MG63 (cell line): ENCODE measurements around the gene FILIP1. TPM values are rescaled to one million over a fixed set of nuclear protein-coding genes. Genes with fewer than 3 reads are reported as not detected.

ENCODE experiments used
- DNase-seq: peaks from one replicate; pipeline ENCODE4 v3.0.0-alpha.2; 2020
- H3K27me3 ChIP-seq: fragments of 250-450 bp; sonication (Bioruptor Pico); 2 replicates; pipeline ENCODE4 v1.5.1; 2020; ENCODE audit warnings: mild to moderate bottlenecking, moderate library complexity
- H3K36me3 ChIP-seq: fragments of 250-450 bp; sonication (Bioruptor Pico); 2 replicates; pipeline ENCODE4 v1.5.1; 2020; ENCODE audit warnings: mild to moderate bottlenecking, moderate library complexity
- H3K4me3 ChIP-seq: fragments of 250-450 bp; sonication (Bioruptor Pico); 2 replicates; pipeline ENCODE4 v1.5.1; 2020; ENCODE audit warnings: mild to moderate bottlenecking, moderate library complexity
- H3K9me3 ChIP-seq: fragments of 250-450 bp; sonication (Bioruptor Pico); 2 replicates; pipeline ENCODE4 v1.5.1; 2020; ENCODE audit warnings: mild to moderate bottlenecking, moderate library complexity
- total RNA-seq: library from RNA; depleted of rRNA; stranded (reverse); fragments of >200 nt; shearing (Covaris generic); gene quantifications from 2 replicates; pipeline ENCODE4 v1.2.3, GENCODE V29; 2014; ENCODE audit warnings: low replicate concordance

The FILIP1 gene
- total RNA-seq, 1 experiment from 2014 or later: 0.03 TPM

GRCh38 chr6:75287424-75287823 is 206.2 kb downstream of the FILIP1 start:
- no peaks in the 10 kb centered on the region for H3K9me3 ChIP-seq
- no peaks in the 10 kb centered on the region for H3K36me3 ChIP-seq
- H3K27me3 ChIP-seq: no peaks in the 10 kb centered on the region
- no peak for DNase-seq
- H3K4me3 ChIP-seq: no peak overlapping the region

DNA sequence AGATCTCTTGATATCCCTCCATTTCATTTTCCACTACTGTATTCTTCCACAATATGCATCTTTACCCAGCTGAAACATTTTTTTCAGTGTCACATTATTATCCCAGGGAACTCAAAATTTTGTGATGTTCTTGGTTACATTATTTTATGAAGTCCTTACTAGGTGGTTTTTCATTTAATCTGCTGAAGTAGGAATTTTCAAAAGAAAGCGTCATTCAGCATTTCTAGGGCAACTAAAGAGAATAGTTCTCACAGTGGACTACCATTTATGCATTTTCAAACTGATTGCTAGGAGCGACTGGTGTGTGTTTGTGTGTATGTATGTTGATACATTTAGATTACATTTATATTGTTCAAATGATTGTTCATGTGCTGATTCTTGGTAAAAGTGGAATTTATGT is 206.6 kb downstream of the FILIP1 start:
- Histone ChIP-seq H3K9me3 (no peaks in the 10 kb centered on the region), H3K27me3 (no peaks in the 10 kb centered on the region), H3K4me3 (no peak overlapping the region), H3K36me3 (no peaks in the 10 kb centered on the region)
- no peak for DNase-seq

DNA sequence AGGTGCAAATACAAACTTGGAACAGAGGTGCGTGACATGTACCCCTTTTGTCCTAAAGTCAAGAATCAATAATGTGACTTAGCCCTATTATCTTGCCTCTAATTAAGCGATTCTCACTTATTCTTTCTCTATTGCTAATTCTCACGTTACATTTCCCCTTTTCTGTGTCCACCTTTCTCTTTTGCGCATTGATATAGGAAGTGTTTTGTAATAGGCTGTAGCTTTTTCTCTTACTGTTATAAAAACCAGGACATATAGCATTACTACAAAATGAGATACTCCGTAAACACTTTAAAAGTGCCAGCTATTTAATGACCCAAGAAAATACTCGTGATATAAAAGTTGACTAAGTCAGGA is 208.3 kb downstream of the FILIP1 start:
- H3K36me3 ChIP-seq: 0 out of 2 replicates have a peak, but pooled peaks cover 2% of the 10 kb centered on the region
- no peaks in the 10 kb centered on the region for H3K27me3 ChIP-seq
- no peak for DNase-seq
- H3K9me3 ChIP-seq: no peaks in the 10 kb centered on the region
- peak overlapping the region; percentile 89 for H3K4me3 ChIP-seq

- H3K27me3 ChIP-seq: no peaks in the 10 kb centered on the region
- peak; percentile 97 for DNase-seq
- H3K36me3 ChIP-seq: 0 out of 2 replicates have a peak, but pooled peaks cover 3% of the 10 kb centered on the region
- H3K4me3 ChIP-seq: peak within 1 kb of the TSS; percentile 89
- H3K9me3 ChIP-seq: no peaks in the 10 kb centered on the region
Measured at GRCh38 chr6:75284632-75285282, 208.8 kb downstream of the FILIP1 start, which contains the start of gene TMEM30A. Gene TMEM30A (minus strand): TSS chr6:75284792. CDS start chr6:75284638, 154 bp downstream.

GRCh38 chr6:75283907-75284631 is 209.5 kb downstream of the FILIP1 start:
- Histone ChIP-seq H3K27me3 (no peaks in the 10 kb centered on the region), H3K9me3 (no peaks in the 10 kb centered on the region), H3K36me3 (0 out of 2 replicates have a peak, but pooled peaks cover 5% of the 10 kb centered on the region), H3K4me3 (peak overlapping the region; percentile 89)
- DNase-seq: peak; percentile 40

DNA sequence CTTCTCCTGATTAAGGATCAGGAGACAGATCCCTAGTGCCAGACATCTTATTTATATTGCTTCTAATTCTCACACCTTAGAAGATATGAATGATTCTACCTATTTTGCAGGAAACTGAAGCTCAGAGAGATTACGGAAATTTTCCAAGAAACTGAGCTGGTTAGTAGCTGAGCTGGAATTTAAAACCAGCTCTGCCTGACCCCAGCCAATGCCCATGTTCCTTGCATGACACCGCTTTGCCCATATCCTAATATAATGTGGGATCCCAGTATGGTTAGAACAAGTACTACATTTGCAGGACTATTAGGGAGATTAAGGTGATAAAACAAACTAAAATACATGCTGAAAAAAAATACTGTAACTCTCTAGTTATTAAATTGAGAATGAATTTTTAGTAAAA is 210.9 kb downstream of the FILIP1 start:
- no peak for DNase-seq

GRCh38 chr6:75281653-75282052 is 211.9 kb downstream of the FILIP1 start:
- H3K4me3 ChIP-seq: no peak overlapping the region
- H3K9me3 ChIP-seq: no peaks in the 10 kb centered on the region
- DNase-seq: no peak
- H3K36me3 ChIP-seq: 0 out of 2 replicates have a peak, but pooled peaks cover 5% of the 10 kb centered on the region
- no peaks in the 10 kb centered on the region for H3K27me3 ChIP-seq

More for the DNA sequence above, 210.9 kb downstream of the FILIP1 start:
- Histone ChIP-seq H3K4me3 (peak overlapping the region; percentile 89), H3K36me3 (0 out of 2 replicates have a peak, but pooled peaks cover 5% of the 10 kb centered on the region), H3K9me3 (no peaks in the 10 kb centered on the region), H3K27me3 (no peaks in the 10 kb centered on the region)

GRCh38 chr6:75280131-75280855 is 213.3 kb downstream of the FILIP1 start:
- Histone ChIP-seq H3K27me3 (no peaks in the 10 kb centered on the region), H3K4me3 (no peak overlapping the region), H3K9me3 (no peaks in the 10 kb centered on the region), H3K36me3 (peaks cover 5% of the 10 kb centered on the region; the same call in 1 of the 2 replicates)
- DNase-seq: no peak

DNA sequence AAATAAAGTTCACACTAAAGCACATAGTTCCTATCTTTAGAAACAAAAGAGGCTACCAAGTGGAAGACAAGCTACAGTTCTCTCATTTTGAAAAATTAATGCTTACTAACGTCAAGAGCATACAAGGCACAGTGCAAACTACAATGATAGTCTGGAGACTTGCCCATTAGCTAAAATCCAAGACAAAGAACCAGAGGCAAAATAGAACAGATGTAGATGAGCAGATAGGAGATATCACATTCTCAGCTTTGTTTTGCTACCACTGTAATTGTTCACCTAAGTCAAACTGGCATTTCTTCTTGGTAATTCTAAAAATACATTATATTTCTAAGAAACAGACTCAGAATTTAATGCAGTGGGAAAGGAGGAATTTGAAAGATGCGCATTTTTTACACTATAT is 214.2 kb downstream of the FILIP1 start:
- Histone ChIP-seq H3K36me3 (peaks cover 7% of the 10 kb centered on the region), H3K9me3 (no peaks in the 10 kb centered on the region), H3K4me3 (no peak overlapping the region), H3K27me3 (no peaks in the 10 kb centered on the region)
- no peak for DNase-seq

DNA sequence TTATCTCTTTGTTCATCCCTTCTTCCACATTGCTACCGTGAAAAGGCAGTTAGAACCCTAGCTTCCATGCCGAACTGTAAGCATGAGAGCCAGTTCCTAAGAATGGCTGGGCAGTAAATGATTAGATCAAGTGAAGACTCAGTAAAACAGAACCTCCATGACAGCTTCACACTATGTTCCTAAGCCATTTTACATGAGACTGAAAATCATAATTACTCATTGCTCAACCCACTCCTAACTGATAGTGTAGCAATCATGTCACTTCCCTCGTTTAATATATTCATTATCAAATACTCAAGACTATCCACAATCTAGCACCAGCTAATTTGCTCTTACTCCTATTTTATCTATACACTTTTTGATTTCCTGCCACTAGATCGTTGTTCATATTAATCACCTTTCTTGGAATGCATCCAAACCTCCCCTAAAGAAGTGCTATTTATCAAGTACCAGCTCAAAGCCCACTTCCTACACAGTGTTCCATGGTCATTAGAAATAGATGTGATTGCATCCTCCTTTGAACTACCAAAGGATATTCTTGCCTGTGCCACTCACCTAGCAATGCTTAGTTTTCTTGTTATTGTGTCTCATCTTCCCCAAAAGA is 215.0 kb downstream of the FILIP1 start:
- H3K4me3 ChIP-seq: no peak overlapping the region
- H3K9me3 ChIP-seq: no peaks in the 10 kb centered on the region
- H3K27me3 ChIP-seq: no peaks in the 10 kb centered on the region
- H3K36me3 ChIP-seq: peaks cover 11% of the 10 kb centered on the region
- DNase-seq: no peak

- peaks cover 3% of the 10 kb centered on the region; the same call in 1 of the 2 replicates for H3K9me3 ChIP-seq
- no peaks in the 10 kb centered on the region for H3K27me3 ChIP-seq
- H3K36me3 ChIP-seq: peaks cover 19% of the 10 kb centered on the region
- H3K4me3 ChIP-seq: no peak overlapping the region
- peak; percentile 30 for DNase-seq
Measured at GRCh38 chr6:75275067-75275466, 218.5 kb downstream of the FILIP1 start.

GRCh38 chr6:75273009-75273408 is 220.6 kb downstream of the FILIP1 start:
- H3K9me3 ChIP-seq: peaks cover 3% of the 10 kb centered on the region; the same call in 1 of the 2 replicates
- no peak overlapping the region for H3K4me3 ChIP-seq
- no peak for DNase-seq
- H3K36me3 ChIP-seq: peaks cover 16% of the 10 kb centered on the region
- H3K27me3 ChIP-seq: no peaks in the 10 kb centered on the region

- Histone ChIP-seq H3K36me3 (peaks cover 16% of the 10 kb centered on the region), H3K4me3 (no peak overlapping the region), H3K9me3 (peaks cover 3% of the 10 kb centered on the region; the same call in 1 of the 2 replicates), H3K27me3 (no peaks in the 10 kb centered on the region)
- peak; percentile 13 for DNase-seq
Measured at GRCh38 chr6:75272145-75272840, 221.3 kb downstream of the FILIP1 start.

- H3K27me3 ChIP-seq: no peaks in the 10 kb centered on the region
- peaks cover 3% of the 10 kb centered on the region; the same call in 1 of the 2 replicates for H3K9me3 ChIP-seq
- H3K36me3 ChIP-seq: peaks cover 16% of the 10 kb centered on the region
- DNase-seq: no peak
- H3K4me3 ChIP-seq: no peak overlapping the region
Measured at GRCh38 chr6:75268988-75269354, 224.6 kb downstream of the FILIP1 start.

DNA sequence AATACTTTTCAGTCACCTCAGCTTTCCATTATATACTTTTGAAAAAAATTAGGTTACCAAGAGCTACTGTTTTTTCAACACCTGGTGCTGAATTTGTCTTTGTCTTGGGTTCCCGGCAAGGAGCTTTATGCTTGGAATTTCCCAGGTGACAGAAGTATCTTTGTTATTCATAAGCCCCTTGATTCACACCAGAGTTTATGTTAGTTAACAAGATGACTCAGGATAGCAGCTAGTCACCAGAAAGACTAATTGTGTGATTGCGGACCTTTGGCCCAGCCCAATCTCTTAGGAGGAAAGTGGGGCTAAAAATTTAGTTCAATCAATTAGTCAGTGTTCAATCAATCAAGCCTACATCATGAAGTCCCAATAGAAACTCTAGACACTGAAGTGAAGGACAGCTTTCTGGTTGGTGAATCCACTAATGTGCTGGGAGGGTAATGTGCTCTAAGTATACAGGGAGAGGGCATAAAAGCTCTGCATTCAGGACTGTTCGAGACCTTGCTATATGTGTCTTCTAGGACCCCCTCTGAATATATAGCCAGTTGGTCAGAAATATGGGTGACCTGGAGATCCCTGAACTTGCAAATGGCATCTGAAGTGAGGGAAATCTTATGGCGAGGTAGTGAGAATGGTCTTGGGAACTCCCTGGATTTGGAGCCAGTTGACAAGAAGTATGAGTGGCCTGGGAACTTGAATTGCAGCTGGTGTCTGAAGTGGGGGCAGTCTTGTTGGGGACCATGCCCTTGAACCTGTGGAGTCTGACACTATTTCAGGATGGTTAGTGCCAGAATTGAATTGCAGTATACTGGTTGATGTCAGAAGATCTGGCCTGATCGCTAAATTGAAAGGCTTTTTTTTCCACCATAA is 225.2 kb downstream of the FILIP1 start:
- H3K27me3 ChIP-seq: no peaks in the 10 kb centered on the region
- no peak for DNase-seq
- peaks cover 3% of the 10 kb centered on the region; the same call in 1 of the 2 replicates for H3K9me3 ChIP-seq
- H3K36me3 ChIP-seq: peaks cover 13% of the 10 kb centered on the region
- no peak overlapping the region for H3K4me3 ChIP-seq
